ENCODE results near the gene RMND5A. TPM values are rescaled to one million over a fixed set of nuclear protein-coding genes. Genes with fewer than 3 reads are reported as not detected.

The RMND5A gene
- total RNA-seq, 1 donor from 2014 or later, result 24.3 TPM

DNA sequence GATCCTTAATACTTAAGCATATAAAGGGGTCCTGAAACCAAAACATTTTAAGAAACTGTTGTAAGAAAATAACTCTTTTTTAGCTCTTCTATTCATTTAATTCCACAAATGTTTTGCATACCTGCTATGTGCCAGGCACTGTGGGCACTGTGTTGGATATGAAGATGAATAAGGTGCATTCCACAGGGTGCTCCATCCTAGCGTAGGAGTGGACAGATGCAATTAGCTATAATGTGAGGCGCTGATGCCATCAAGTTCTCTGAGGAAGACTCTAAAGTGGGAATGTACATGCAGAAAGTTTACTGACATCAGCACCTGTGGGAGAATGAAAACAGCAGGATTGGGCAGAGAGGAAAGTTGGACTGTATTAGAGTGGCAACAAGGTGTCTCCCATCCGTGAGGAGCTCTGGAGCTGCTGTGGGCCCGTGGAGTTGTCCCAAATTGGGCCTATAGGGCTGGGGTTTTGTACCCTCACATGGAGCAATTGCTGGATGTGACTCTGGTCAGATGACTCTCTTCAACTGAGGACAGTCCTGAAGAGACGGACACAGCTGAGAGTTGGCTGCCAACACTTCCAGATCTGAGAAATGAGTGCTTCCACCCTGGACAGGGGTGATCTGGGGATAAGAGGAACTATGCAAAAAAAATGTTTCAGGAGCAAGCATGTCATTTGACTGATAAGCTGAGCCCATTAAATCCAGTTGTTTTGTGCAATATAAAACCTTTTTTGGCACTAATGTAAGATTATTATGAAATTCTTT lies 48.3 kb downstream of the RMND5A start:
- Mint-ChIP-seq H3K36me3 (ENCODE audit: unreplicated experiment) (peaks cover 27% of the 10 kb centered on the region), H3K27ac (ENCODE audit: unreplicated experiment) (no peak overlapping the region), H3K27me3 (ENCODE audit: unreplicated experiment) (no peaks in the 10 kb centered on the region), H3K9me3 (ENCODE audit: unreplicated experiment) (no peaks in the 10 kb centered on the region), H3K4me3 (ENCODE audit: unreplicated experiment) (no peak overlapping the region), H3K4me1 (ENCODE audit: unreplicated experiment) (peaks cover 2% of the 10 kb centered on the region)
- DNase-seq (ENCODE audit: extremely low spot score, unreplicated experiment), result no peak
- TF ChIP-seq, protein P1, sequence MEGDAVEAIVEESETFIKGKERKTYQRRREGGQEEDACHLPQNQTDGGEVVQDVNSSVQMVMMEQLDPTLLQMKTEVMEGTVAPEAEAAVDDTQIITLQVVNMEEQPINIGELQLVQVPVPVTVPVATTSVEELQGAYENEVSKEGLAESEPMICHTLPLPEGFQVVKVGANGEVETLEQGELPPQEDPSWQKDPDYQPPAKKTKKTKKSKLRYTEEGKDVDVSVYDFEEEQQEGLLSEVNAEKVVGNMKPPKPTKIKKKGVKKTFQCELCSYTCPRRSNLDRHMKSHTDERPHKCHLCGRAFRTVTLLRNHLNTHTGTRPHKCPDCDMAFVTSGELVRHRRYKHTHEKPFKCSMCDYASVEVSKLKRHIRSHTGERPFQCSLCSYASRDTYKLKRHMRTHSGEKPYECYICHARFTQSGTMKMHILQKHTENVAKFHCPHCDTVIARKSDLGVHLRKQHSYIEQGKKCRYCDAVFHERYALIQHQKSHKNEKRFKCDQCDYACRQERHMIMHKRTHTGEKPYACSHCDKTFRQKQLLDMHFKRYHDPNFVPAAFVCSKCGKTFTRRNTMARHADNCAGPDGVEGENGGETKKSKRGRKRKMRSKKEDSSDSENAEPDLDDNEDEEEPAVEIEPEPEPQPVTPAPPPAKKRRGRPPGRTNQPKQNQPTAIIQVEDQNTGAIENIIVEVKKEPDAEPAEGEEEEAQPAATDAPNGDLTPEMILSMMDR (IDR thresholded peaks at IDR 0.05), result no peak

DNA sequence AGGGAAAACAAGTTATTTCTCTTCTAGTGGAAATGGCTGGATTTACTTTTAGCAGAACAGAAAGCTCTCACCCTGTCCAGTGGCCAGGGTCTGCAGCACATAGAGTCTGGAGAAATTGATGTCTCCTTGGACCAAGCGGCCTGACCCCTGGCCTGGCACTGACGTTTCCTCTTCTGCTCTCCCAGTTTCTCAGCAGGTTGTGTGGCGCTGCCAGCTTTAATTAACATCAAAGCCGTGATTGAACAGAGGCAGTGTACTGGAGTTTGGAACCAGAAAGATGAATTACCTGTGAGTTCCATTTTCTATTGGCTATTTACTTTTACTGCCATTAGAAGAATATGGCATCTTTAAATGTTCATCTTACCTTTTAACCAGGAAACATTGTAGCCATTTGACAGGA lies 49.7 kb downstream of the RMND5A start:
- TF ChIP-seq, protein P1 (IDR thresholded peaks at IDR 0.05), result no peak
- H3K27me3 Mint-ChIP-seq (ENCODE audit: unreplicated experiment), result no peaks in the 10 kb centered on the region
- no peak overlapping the region for H3K4me3 Mint-ChIP-seq (ENCODE audit: unreplicated experiment)
- H3K36me3 Mint-ChIP-seq (ENCODE audit: unreplicated experiment), result peaks cover 37% of the 10 kb centered on the region
- peaks cover under 1% of the 10 kb centered on the region for H3K4me1 Mint-ChIP-seq (ENCODE audit: unreplicated experiment)
- DNase-seq (ENCODE audit: extremely low spot score, unreplicated experiment), result no peak
- no peaks in the 10 kb centered on the region for H3K9me3 Mint-ChIP-seq (ENCODE audit: unreplicated experiment)
- H3K27ac Mint-ChIP-seq (ENCODE audit: unreplicated experiment), result no peak overlapping the region

DNA sequence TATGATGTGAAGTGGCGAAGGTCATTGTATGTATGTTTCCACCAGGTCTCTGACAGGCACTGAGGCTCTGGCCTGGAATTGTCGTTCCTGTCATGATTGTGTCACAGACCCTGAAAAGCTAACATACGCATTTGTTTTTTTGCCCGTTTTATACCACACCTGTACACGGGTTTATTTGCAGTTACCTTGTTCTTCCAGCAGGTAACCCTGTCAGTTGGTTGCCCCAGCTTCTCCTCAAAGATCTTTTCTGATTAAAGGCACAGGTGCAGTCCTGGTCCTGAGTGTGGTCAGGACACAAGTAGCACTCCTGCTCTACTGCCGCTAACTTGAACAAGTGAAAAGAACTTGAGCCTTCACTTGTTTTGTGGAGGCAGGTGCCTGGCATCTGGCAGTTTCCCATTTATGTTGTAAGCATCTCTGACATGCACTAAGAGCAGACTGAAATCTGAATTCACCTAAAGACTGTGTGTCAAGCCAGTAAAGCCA lies 50.8 kb downstream of the RMND5A start:
- TF ChIP-seq, protein P1 (IDR thresholded peaks at IDR 0.05), result no peak
- no peak for DNase-seq (ENCODE audit: extremely low spot score, unreplicated experiment)
- H3K9me3 Mint-ChIP-seq (ENCODE audit: unreplicated experiment), result no peaks in the 10 kb centered on the region
- no peak overlapping the region for H3K4me3 Mint-ChIP-seq (ENCODE audit: unreplicated experiment)
- H3K36me3 Mint-ChIP-seq (ENCODE audit: unreplicated experiment), result peaks cover 39% of the 10 kb centered on the region
- H3K4me1 Mint-ChIP-seq (ENCODE audit: unreplicated experiment), result no peaks in the 10 kb centered on the region
- no peak overlapping the region for H3K27ac Mint-ChIP-seq (ENCODE audit: unreplicated experiment)
- H3K27me3 Mint-ChIP-seq (ENCODE audit: unreplicated experiment), result no peaks in the 10 kb centered on the region

DNA sequence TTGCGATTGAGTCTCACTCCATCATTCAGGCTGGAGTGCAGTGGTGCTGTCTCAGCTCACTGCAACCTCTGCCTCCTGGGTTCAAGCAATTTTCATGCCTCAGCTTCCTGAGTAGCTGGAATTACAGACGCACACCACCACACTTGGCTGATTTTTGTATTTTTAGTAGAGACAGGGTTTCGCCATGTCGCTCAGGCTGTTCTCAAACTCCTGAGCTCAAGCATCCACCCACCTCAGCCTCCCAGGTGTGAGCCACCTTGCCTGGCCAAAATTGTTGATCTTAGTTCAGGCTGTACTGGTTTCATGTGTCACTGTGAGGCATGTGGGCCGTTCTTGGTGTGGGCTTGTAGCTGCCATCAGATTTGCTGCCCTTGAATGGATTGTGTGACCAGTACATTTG lies 52.5 kb downstream of the RMND5A start:
- TF ChIP-seq, protein P1 (IDR thresholded peaks at IDR 0.05), result no peak
- Mint-ChIP-seq H3K27me3 (ENCODE audit: unreplicated experiment) (no peaks in the 10 kb centered on the region), H3K4me1 (ENCODE audit: unreplicated experiment) (no peaks in the 10 kb centered on the region), H3K4me3 (ENCODE audit: unreplicated experiment) (no peak overlapping the region), H3K9me3 (ENCODE audit: unreplicated experiment) (no peaks in the 10 kb centered on the region), H3K27ac (ENCODE audit: unreplicated experiment) (no peak overlapping the region), H3K36me3 (ENCODE audit: unreplicated experiment) (peaks cover 39% of the 10 kb centered on the region)
- DNase-seq (ENCODE audit: extremely low spot score, unreplicated experiment), result no peak

DNA sequence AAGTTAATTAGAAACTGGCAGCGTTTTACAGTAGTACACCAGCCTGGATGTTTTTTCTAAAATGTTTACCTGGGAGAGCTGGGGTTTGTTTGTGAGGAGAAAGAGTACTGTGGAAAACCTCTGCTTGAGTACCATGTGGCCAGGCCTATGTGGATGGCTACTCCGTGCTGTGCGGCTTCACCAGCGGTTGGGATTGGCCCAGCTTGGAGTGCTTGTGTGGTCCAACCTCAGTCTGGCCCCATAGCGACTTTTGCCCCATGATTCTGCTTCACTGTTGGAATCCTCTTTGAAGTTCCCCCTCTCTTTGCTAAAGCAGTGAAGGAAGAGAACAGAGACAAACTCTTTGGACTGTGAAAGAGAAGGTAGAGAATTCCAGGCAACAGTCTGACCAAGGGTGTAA lies 54.8 kb downstream of the RMND5A start:
- TF ChIP-seq, protein P1 (IDR thresholded peaks at IDR 0.05), result no peak
- no peak overlapping the region for H3K4me3 Mint-ChIP-seq (ENCODE audit: unreplicated experiment)
- DNase-seq (ENCODE audit: extremely low spot score, unreplicated experiment), result no peak

More for the DNA sequence above, 54.8 kb downstream of the RMND5A start:
- Mint-ChIP-seq H3K4me1 (ENCODE audit: unreplicated experiment) (no peaks in the 10 kb centered on the region), H3K27ac (ENCODE audit: unreplicated experiment) (no peak overlapping the region), H3K36me3 (ENCODE audit: unreplicated experiment) (peaks cover 34% of the 10 kb centered on the region), H3K27me3 (ENCODE audit: unreplicated experiment) (no peaks in the 10 kb centered on the region), H3K9me3 (ENCODE audit: unreplicated experiment) (no peaks in the 10 kb centered on the region)
